Stimulated activated CD4-positive, alpha-beta T cell treated with anti-CD3 and anti-CD28 coated beads, Interleukin-15, amount 100 ng/mL, for 24 hours (primary cell): Measurements from ENCODE around the gene CUL2.
"Not testable (repeated sequence)": the region's sequence is repeated elsewhere in the genome, so short reads cannot be mapped to it uniquely, and the experiment has no call there.

Experiments
- DNase-seq: peaks from one replicate; pipeline ENCODE4 v3.0.0-alpha.2; 2020

The CUL2 gene

DNA sequence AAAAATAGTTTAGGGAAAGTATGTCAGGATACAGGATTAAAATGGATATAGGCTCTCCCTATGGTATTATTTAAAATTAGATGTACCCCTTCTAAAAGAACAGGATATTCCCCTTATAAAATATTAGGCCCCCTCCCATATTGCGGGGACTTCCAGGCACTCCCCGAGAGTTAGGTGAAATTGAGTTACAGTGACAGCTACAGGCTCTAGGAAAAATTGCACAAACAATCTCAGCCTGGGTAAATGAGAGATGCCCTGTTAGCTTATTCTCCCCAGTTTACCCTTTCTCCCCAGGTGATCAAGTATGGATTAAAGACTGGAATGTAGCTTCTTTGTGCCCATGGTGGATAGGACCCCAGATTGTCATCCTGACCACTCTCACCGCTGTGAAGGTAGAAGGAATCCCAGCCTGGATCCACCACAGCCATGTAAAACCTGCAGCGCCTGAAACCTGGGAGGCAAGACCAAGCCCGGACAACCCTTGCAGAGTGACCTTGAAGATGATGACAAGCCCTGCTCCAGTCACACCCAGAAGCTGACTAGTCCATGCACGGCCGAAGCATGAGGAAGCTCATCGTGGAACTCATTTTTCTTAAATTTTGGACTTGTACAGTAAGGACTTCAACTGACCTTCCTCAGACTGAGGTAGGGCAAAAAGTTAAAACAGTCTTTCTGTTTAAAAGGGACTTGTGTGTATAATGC, 115.6 kb downstream of the CUL2 start:
- not testable (repeated sequence) for DNase-seq

- DNase-seq = not testable (repeated sequence)
These were observed 116.4 kb downstream of the CUL2 start for GRCh38 chr10:34973757-34974156.

GRCh38 chr10:34973121-34973520, 117.0 kb downstream of the CUL2 start:
- not testable (repeated sequence) for DNase-seq

- DNase-seq = not testable (repeated sequence)
These were observed 117.5 kb downstream of the CUL2 start for GRCh38 chr10:34972591-34972990.

DNA sequence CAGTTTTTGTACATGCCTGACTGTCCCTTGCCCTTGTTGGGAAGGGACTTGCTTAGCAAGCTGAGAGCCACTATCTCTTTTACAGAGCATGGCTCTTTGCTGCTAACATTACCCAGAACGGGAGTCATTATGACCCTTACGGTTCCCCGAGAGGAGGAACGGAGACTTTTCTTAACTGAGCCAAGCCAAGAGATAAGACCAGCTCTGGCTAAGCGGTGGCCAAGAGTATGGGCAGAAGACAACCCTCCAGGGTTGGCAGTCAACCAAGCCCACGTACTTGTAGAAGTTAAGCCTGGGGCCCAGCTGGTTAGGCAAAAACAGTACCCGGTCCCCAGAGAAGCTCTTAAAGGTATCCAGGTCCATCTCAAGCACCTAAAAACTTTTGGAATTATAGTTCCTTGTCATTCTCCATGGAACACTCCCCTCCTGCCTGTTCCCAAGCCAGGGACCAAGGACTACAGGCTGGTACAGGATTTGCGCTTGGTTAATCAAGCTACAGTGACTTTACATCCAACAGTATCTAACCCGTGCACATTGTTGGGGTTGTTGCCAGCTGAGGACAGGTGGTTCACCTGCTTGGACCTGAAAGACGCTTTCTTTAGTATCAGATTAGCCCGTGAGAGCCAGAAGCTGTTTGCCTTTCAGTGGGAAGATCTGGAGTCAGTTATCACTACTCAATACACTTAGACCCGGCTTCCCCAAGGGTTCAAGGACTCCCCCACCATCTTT, 118.4 kb downstream of the CUL2 start:
- not testable (repeated sequence) for DNase-seq

- no peak for DNase-seq
These were observed 121.0 kb downstream of the CUL2 start for GRCh38 chr10:34969171-34969570.

DNA sequence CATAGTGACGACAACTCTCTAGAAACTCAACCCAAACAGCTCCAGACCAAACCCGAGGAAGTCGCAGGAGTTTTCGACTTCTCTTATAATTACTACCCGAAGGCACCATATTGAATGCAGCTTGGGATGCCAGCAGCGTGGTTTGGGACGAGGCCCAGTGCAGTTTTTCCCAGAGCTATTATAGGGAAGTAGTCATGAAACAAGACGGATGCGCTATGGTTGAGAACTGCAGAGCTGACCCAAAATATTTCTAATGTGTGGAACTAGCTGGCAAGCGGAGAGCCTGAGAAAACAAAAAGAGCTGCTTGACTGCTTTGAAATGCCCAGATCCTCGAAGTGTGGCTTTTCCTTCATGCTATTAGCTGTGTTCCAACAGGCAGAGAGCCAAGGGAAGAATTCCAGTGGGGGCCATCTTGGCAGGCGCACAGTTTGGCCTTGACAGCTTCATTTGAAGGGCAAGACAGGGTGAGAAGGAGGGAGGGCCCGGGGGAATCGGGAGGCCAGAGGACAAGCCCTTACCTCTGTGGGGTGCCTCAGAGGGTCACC, 122.7 kb downstream of the CUL2 start:
- no peak for DNase-seq

DNA sequence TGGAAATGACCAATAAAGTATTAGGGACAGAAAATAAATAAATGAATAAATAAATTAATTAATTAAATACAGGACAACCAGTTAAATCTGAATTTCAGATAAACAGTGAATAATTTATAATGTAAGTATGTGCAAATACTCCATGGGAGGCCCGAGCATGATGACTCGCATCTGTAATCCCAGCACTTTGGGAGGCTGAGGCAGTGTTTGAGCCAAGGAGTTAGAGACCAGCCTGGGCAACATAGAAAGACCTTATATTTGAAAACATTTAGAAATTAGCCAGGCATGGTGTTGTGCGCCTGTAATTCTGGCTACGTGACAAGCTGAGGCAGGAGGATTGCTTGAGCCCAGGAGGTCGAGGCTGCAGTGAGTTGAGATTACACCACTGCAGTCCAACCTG, 123.7 kb downstream of the CUL2 start:
- no peak for DNase-seq

DNA sequence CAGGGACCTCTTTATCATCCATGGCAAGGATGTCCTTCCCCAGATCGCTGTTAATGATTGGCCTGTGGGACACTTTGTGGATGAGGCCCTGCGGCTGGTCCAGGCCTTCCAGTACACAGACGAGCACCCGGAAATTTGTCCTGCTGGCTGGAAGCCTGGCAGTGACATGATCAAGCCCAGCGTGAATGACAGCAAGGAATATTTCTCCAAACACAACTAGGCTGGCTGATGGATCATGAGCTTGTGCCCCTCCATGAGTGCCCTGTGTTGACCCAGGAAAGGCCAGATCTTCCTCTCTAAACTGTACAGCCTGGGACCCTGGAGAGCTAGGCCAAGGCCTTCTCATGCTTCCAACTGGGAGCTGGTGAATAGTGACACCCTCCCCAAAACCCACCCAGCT, 124.1 kb downstream of the CUL2 start:
- no peak for DNase-seq

GRCh38 chr10:34964166-34964800, 125.9 kb downstream of the CUL2 start:
- DNase-seq = no peak

- no peak for DNase-seq
These were observed 127.3 kb downstream of the CUL2 start for GRCh38 chr10:34962866-34963265.

GRCh38 chr10:34960983-34961382, 129.2 kb downstream of the CUL2 start:
- no peak for DNase-seq

GRCh38 chr10:34959786-34960185, 130.4 kb downstream of the CUL2 start:
- DNase-seq = no peak

GRCh38 chr10:34959321-34959720, 130.8 kb downstream of the CUL2 start:
- DNase-seq = no peak
